Neural cell (in vitro differentiated cells): Measurements from ENCODE around the gene PHF12. TPM values are rescaled to one million over a fixed set of nuclear protein-coding genes. Genes with fewer than 3 reads are reported as not detected.

Experiments
- H2AFZ ChIP-seq: fragments of 200-600, 300-800 bp; sonication (generic), shearing (Covaris generic); 2 replicates; pipeline ENCODE4 v1.6.0; 2014; ENCODE audit warnings: low read depth, mild to moderate bottlenecking, antibody characterized with exemption, low read length, moderate library complexity
- H3F3A ChIP-seq: fragments of 200-600 bp; shearing (Covaris generic); 2 replicates; pipeline ENCODE4 v1.6.1; 2016; ENCODE audit warnings: mild to moderate bottlenecking, moderate library complexity, mixed read lengths, antibody characterized with exemption, low read length; ENCODE audit not compliant: insufficient read depth, poor library complexity, severe bottlenecking
- H3K27ac ChIP-seq: fragments of 200-600, 300-800 bp; sonication (generic), shearing (Covaris generic); 2 replicates; pipeline ENCODE4 v1.5.1; 2014; ENCODE audit warnings: mild to moderate bottlenecking, low read length, moderate library complexity
- H3K27me3 ChIP-seq: fragments of 300-800, 200-600 bp; sonication (generic), shearing (Covaris generic); 2 replicates; pipeline ENCODE4 v1.6.0; 2014; ENCODE audit warnings: mild to moderate bottlenecking, low read depth, low read length, moderate library complexity; ENCODE audit not compliant: insufficient read depth
- H3K36me3 ChIP-seq: fragments of 300-800, 200-600 bp; sonication (generic), shearing (Covaris generic); 2 replicates; pipeline ENCODE4 v1.5.1; 2014; ENCODE audit warnings: mild to moderate bottlenecking, antibody characterized with exemption, low read length, moderate library complexity; ENCODE audit not compliant: insufficient read depth
- H3K4me2 ChIP-seq: fragments of 300-800, 200-600 bp; sonication (generic), shearing (Covaris generic); 2 replicates; pipeline ENCODE4 v1.6.0; 2014; ENCODE audit warnings: mild to moderate bottlenecking, low read length
- H3K4me3 ChIP-seq: fragments of 300-800, 200-600 bp; sonication (generic), shearing (Covaris generic); 2 replicates; pipeline ENCODE4 v1.5.1; 2014; ENCODE audit warnings: mild to moderate bottlenecking, low read length, moderate library complexity
- H3K79me2 ChIP-seq: fragments of 200-600 bp; shearing (Covaris generic); replicated peaks from 2 replicates; pipeline ENCODE4 v1.6.0; 2014; ENCODE audit warnings: mild to moderate bottlenecking, low read length, moderate library complexity; ENCODE audit not compliant: insufficient read depth
- H3K9ac ChIP-seq: fragments of 300-800, 200-600 bp; sonication (generic), shearing (Covaris generic); 2 replicates; pipeline ENCODE4 v1.6.1; 2016; ENCODE audit warnings: mild to moderate bottlenecking, low read length, mixed read lengths
- H3K9me2 ChIP-seq: fragments of 200-600 bp; shearing (Covaris generic); 2 replicates; pipeline ENCODE4 v1.6.1; 2016; ENCODE audit warnings: mild to moderate bottlenecking, low read length, mixed read lengths; ENCODE audit not compliant: insufficient read depth
- H3K9me3 ChIP-seq: fragments of 200-600, 300-800 bp; sonication (generic), shearing (Covaris generic); 2 replicates; pipeline ENCODE4 v1.6.1; 2016; ENCODE audit warnings: mild to moderate bottlenecking, mixed run types, low read length, moderate library complexity, mixed read lengths
- H4K20me1 ChIP-seq: fragments of 200-600 bp; shearing (Covaris generic); 2 replicates; pipeline ENCODE4 v1.6.1; 2016; ENCODE audit warnings: mild to moderate bottlenecking, mixed run types; ENCODE audit not compliant: insufficient read depth
- EP300 ChIP-seq: fragments of 450-650 bp; conservative IDR thresholded peaks from 2 replicates; pipeline ENCODE4 v1.6.1; 2014; ENCODE audit warnings: antibody characterized with exemption, mild to moderate bottlenecking, moderate library complexity; ENCODE audit not compliant: poor library complexity, severe bottlenecking
- EZH2 ChIP-seq: fragments of 200-600, 300-800 bp; shearing (Covaris generic), sonication (generic); IDR thresholded peaks from 2 replicates; pipeline ENCODE4 v1.6.1; 2014; ENCODE audit warnings: antibody characterized with exemption, low read length, borderline replicate concordance, mild to moderate bottlenecking; ENCODE audit not compliant: insufficient read depth, poor library complexity, severe bottlenecking
- MXI1 ChIP-seq: fragments of 450-650 bp; conservative IDR thresholded peaks from 2 replicates; pipeline ENCODE4 v1.6.1; 2014; ENCODE audit warnings: antibody characterized with exemption, mild to moderate bottlenecking; ENCODE audit not compliant: poor library complexity, severe bottlenecking
- POLR2AphosphoS5 ChIP-seq: IDR thresholded peaks from 2 replicates; pipeline ENCODE4 v1.6.1; 2012
- RAD21 ChIP-seq: fragments of 450-650 bp; conservative IDR thresholded peaks from 2 replicates; pipeline ENCODE4 v1.6.1; 2014; ENCODE audit warnings: antibody characterized with exemption, mild to moderate bottlenecking, moderate library complexity
- SMC3 ChIP-seq: fragments of 450-650 bp; conservative IDR thresholded peaks from 2 replicates; pipeline ENCODE4 v1.6.1; 2014; ENCODE audit warnings: antibody characterized with exemption, mild to moderate bottlenecking, moderate library complexity; ENCODE audit not compliant: poor library complexity
- TAF1 ChIP-seq: IDR thresholded peaks from 2 replicates; pipeline ENCODE4 v1.6.1; 2012; ENCODE audit warnings: low read depth
- polyA plus RNA-seq: library from polyadenylated mRNA; depleted of rRNA; stranded (reverse); fragments of >200 nt; gene quantifications from 2 replicates; pipeline ENCODE4 v1.2.3, GENCODE V29; 2014
- TF ChIP-seq, protein P1 (sequence below): fragments of 450-650 bp; IDR thresholded peaks from 2 replicates; pipeline ENCODE4 v1.5.1; 2014; ENCODE audit warnings: antibody characterized with exemption, mild to moderate bottlenecking, moderate library complexity; ENCODE audit not compliant: poor library complexity, severe bottlenecking
- TF ChIP-seq, protein P2 (sequence below): IDR thresholded peaks from 2 replicates; pipeline ENCODE4 v1.6.1; 2012; ENCODE audit warnings: borderline replicate concordance

The PHF12 gene
- polyA plus RNA-seq, 1 donor from 2014 or later = 10.4 TPM

DNA sequence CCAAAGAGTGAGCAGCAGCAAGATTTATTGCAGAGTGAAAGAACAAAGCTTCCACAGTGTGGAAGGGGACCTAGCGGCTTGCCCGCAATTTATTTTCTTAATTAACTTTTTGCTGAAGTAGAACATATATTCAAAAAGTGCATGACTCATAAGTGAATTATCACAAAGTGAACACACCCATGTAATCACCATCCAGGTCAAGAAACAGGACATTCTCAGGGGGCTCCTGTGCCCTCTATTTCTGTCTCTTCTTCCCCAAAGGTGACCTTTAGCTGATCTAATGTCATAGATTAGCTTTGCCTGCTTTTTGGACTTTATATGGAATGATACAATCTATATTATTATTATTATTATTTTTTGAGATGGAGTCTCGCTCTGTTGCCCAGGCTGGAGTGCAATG, 76.6 kb downstream of the PHF12 start:
- Histone ChIP-seq H3K9me2 (no peaks in the 10 kb centered on the region), H3F3A (no peaks in the 10 kb centered on the region), H4K20me1 (no peaks in the 10 kb centered on the region), H2AFZ (no peak overlapping the region), H3K27me3 (no peaks in the 10 kb centered on the region), H3K79me2 (no peaks in the 10 kb centered on the region), H3K9me3 (no peaks in the 10 kb centered on the region), H3K4me2 (no peak overlapping the region), H3K27ac (no peak overlapping the region), H3K36me3 (no peaks in the 10 kb centered on the region), H3K9ac (no peak overlapping the region), H3K4me3 (no peak overlapping the region)
- TF ChIP-seq POLR2AphosphoS5 (no peak), EZH2 (no peak), TAF1 (no peak), SMC3 (no peak), MXI1 (no peak), EP300 (no peak), RAD21 (no peak)
- TF ChIP-seq, protein P1, sequence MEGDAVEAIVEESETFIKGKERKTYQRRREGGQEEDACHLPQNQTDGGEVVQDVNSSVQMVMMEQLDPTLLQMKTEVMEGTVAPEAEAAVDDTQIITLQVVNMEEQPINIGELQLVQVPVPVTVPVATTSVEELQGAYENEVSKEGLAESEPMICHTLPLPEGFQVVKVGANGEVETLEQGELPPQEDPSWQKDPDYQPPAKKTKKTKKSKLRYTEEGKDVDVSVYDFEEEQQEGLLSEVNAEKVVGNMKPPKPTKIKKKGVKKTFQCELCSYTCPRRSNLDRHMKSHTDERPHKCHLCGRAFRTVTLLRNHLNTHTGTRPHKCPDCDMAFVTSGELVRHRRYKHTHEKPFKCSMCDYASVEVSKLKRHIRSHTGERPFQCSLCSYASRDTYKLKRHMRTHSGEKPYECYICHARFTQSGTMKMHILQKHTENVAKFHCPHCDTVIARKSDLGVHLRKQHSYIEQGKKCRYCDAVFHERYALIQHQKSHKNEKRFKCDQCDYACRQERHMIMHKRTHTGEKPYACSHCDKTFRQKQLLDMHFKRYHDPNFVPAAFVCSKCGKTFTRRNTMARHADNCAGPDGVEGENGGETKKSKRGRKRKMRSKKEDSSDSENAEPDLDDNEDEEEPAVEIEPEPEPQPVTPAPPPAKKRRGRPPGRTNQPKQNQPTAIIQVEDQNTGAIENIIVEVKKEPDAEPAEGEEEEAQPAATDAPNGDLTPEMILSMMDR = no peak
- TF ChIP-seq, protein P2, sequence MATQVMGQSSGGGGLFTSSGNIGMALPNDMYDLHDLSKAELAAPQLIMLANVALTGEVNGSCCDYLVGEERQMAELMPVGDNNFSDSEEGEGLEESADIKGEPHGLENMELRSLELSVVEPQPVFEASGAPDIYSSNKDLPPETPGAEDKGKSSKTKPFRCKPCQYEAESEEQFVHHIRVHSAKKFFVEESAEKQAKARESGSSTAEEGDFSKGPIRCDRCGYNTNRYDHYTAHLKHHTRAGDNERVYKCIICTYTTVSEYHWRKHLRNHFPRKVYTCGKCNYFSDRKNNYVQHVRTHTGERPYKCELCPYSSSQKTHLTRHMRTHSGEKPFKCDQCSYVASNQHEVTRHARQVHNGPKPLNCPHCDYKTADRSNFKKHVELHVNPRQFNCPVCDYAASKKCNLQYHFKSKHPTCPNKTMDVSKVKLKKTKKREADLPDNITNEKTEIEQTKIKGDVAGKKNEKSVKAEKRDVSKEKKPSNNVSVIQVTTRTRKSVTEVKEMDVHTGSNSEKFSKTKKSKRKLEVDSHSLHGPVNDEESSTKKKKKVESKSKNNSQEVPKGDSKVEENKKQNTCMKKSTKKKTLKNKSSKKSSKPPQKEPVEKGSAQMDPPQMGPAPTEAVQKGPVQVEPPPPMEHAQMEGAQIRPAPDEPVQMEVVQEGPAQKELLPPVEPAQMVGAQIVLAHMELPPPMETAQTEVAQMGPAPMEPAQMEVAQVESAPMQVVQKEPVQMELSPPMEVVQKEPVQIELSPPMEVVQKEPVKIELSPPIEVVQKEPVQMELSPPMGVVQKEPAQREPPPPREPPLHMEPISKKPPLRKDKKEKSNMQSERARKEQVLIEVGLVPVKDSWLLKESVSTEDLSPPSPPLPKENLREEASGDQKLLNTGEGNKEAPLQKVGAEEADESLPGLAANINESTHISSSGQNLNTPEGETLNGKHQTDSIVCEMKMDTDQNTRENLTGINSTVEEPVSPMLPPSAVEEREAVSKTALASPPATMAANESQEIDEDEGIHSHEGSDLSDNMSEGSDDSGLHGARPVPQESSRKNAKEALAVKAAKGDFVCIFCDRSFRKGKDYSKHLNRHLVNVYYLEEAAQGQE = no peak

DNA sequence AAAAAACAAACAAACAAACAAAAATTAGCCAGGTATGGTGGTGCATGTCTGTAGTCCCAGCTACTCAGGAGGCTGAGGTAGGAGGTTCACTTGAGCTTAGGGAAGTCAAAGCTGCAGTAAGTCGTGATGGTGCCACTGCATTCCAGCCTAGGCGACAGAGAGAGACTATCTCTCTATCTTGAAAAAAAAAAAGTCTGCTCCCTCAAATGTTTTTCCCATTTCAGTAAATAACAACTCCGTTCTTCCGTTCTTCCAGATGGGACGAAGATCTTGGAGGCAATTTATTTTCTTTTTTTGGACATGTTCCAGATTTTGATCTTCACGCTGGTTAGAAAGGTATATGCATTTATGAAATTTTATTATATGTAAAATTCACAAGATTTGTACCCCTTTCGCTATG, 77.5 kb downstream of the PHF12 start:
- H3K36me3 ChIP-seq = no peaks in the 10 kb centered on the region
- no peaks in the 10 kb centered on the region for H4K20me1 ChIP-seq
- no peak overlapping the region for H3K9ac ChIP-seq
- no peaks in the 10 kb centered on the region for H3K27me3 ChIP-seq
- H3K4me2 ChIP-seq = no peak overlapping the region
- H3K9me3 ChIP-seq = no peaks in the 10 kb centered on the region
- no peaks in the 10 kb centered on the region for H3F3A ChIP-seq
- TF ChIP-seq RAD21 = no peak
- no peak for TF ChIP-seq SMC3
- no peak for TF ChIP-seq MXI1
- no peak for TF ChIP-seq POLR2AphosphoS5
- no peak for TF ChIP-seq EZH2
- TF ChIP-seq, protein P1 = no peak
- TF ChIP-seq TAF1 = no peak
- no peak for TF ChIP-seq EP300
- TF ChIP-seq, protein P2 = no peak
- no peaks in the 10 kb centered on the region for H3K9me2 ChIP-seq
- H3K4me3 ChIP-seq = no peak overlapping the region
- H2AFZ ChIP-seq = no peak overlapping the region
- H3K79me2 ChIP-seq = no peaks in the 10 kb centered on the region
- no peak overlapping the region for H3K27ac ChIP-seq
